HEK293 (cell line): ENCODE results near the gene ACCSL.

Source experiments
- CTCF ChIA-PET: fragments of 350-600 bp; formaldehyde crosslinking; extraction: SDS; loops from one replicate; lab custom pipeline; 2021; ENCODE audit warnings: antibody characterized with exemption; lab: Yijun Ruan, JAX
- POLR2A ChIA-PET: fragments of 300-600 bp; formaldehyde crosslinking; extraction: SDS; loops from one replicate; lab custom pipeline; 2020; ENCODE audit warnings: antibody characterized with exemption, inconsistent platforms; lab: Yijun Ruan, JAX
- H3K27ac ChIP-seq: fragments of 200-500 bp; sonication (Bioruptor generic); 2 replicates; pipeline ENCODE4 v1.5.1; 2014; ENCODE audit warnings: low read depth, low read length, control low read depth, inconsistent platforms; ENCODE audit errors: extremely low read depth
- H3K36me3 ChIP-seq, 2 experiments: fragments of 200-500 bp in 1 of 2; sonication (Bioruptor generic) in 1 of 2; 1 replicate in 1 of 2; 2 replicates in 1 of 2; pipeline ENCODE4 v1.5.1; 2014 to 2017; ENCODE audit warnings: inconsistent platforms in 2 of 2, low read length in 2 of 2; ENCODE audit not compliant: control insufficient read depth in 2 of 2, insufficient read depth in 1 of 2
- H3K4me1 ChIP-seq: fragments of 200-500 bp; sonication (Bioruptor generic); 2 replicates; pipeline ENCODE4 v1.5.1; 2014; ENCODE audit warnings: mild to moderate bottlenecking, low read length, inconsistent platforms; ENCODE audit not compliant: control insufficient read depth, insufficient read depth
- H3K4me3 ChIP-seq: 2 replicates; pipeline ENCODE4 v1.5.1; 2011; ENCODE audit warnings: low read depth, mild to moderate bottlenecking, control low read depth, low read length, moderate library complexity
- H3K9me3 ChIP-seq: fragments of 200-500 bp; sonication (Bioruptor generic); 2 replicates; pipeline ENCODE4 v1.5.1; 2014; ENCODE audit warnings: low read depth, low read length, inconsistent platforms; ENCODE audit not compliant: control insufficient read depth, insufficient read depth
- GLIS2 ChIP-seq: fragments of 450-650 bp; formaldehyde crosslinking; IDR thresholded peaks from 2 replicates; pipeline ENCODE4 v1.5.1; 2016; ENCODE audit warnings: missing biosample characterization, missing genetic modification characterization
- KLF16 ChIP-seq: fragments of 450-650 bp; formaldehyde crosslinking; IDR thresholded peaks from 2 replicates; pipeline ENCODE4 v1.5.1; 2017; ENCODE audit warnings: missing biosample characterization, missing genetic modification characterization
- KLF7 ChIP-seq: fragments of 450-650 bp; formaldehyde crosslinking; IDR thresholded peaks from 2 replicates; pipeline ENCODE4 v1.5.1; 2016; ENCODE audit warnings: missing biosample characterization, missing genetic modification characterization, borderline replicate concordance
- PATZ1 ChIP-seq: fragments of 450-650 bp; formaldehyde crosslinking; IDR thresholded peaks from 2 replicates; pipeline ENCODE4 v1.5.1; 2016; ENCODE audit warnings: missing biosample characterization, missing genetic modification characterization
- PRDM4 ChIP-seq: fragments of 450-650 bp; formaldehyde crosslinking; IDR thresholded peaks from 2 replicates; pipeline ENCODE4 v1.5.1; 2017; ENCODE audit warnings: missing biosample characterization, missing genetic modification characterization
- SETDB1 ChIP-seq: IDR thresholded peaks from one replicate; pipeline ENCODE4 v1.6.1; 2017; ENCODE audit warnings: mild to moderate bottlenecking, low read length, moderate library complexity, mixed read lengths; ENCODE audit not compliant: insufficient read length
- TRIM28 ChIP-seq: IDR thresholded peaks from 2 replicates; pipeline ENCODE4 v1.6.1; 2011; ENCODE audit warnings: low read length, control low read depth, borderline replicate concordance
- TSHZ1 ChIP-seq: fragments of 450-650 bp; formaldehyde crosslinking; IDR thresholded peaks from 2 replicates; pipeline ENCODE4 v1.5.1; 2016; ENCODE audit warnings: missing biosample characterization, missing genetic modification characterization, borderline replicate concordance
- ZBTB7A ChIP-seq: fragments of 450-650 bp; formaldehyde crosslinking; IDR thresholded peaks from 2 replicates; pipeline ENCODE4 v1.5.1; 2016; ENCODE audit warnings: low read depth, missing biosample characterization, missing genetic modification characterization
- ZBTB8A ChIP-seq: fragments of 450-650 bp; formaldehyde crosslinking; IDR thresholded peaks from 2 replicates; pipeline ENCODE4 v1.5.1; 2016; ENCODE audit warnings: missing biosample characterization, missing genetic modification characterization
- ZNF114 ChIP-seq: fragments of 450-650 bp; formaldehyde crosslinking; IDR thresholded peaks from 2 replicates; pipeline ENCODE4 v1.5.0; 2017; ENCODE audit warnings: missing biosample characterization, missing genetic modification characterization
- ZNF133 ChIP-seq: fragments of 450-650 bp; formaldehyde crosslinking; IDR thresholded peaks from 2 replicates; pipeline ENCODE4 v1.5.1; 2016; ENCODE audit warnings: missing biosample characterization, missing genetic modification characterization
- ZNF175 ChIP-seq: fragments of 450-650 bp; formaldehyde crosslinking; IDR thresholded peaks from 2 replicates; pipeline ENCODE4 v1.5.1; 2016; ENCODE audit warnings: missing biosample characterization, missing genetic modification characterization
- ZNF214 ChIP-seq: fragments of 450-650 bp; formaldehyde crosslinking; IDR thresholded peaks from 2 replicates; pipeline ENCODE4 v1.5.1; 2017; ENCODE audit warnings: missing biosample characterization, mild to moderate bottlenecking, missing genetic modification characterization, borderline replicate concordance
- ZNF266 ChIP-seq: fragments of 450-650 bp; formaldehyde crosslinking; IDR thresholded peaks from 2 replicates; pipeline ENCODE4 v1.5.1; 2016; ENCODE audit warnings: missing biosample characterization, missing genetic modification characterization, low read depth
- ZNF311 ChIP-seq: fragments of 450-650 bp; formaldehyde crosslinking; IDR thresholded peaks from 2 replicates; pipeline ENCODE4 v1.5.1; 2017; ENCODE audit warnings: missing biosample characterization, missing genetic modification characterization, borderline replicate concordance
- ZNF324 ChIP-seq: fragments of 450-650 bp; formaldehyde crosslinking; IDR thresholded peaks from 2 replicates; pipeline ENCODE4 v1.5.1; 2016; ENCODE audit warnings: missing biosample characterization, missing genetic modification characterization
- ZNF391 ChIP-seq: fragments of 450-650 bp; formaldehyde crosslinking; IDR thresholded peaks from 2 replicates; pipeline ENCODE4 v1.5.1; 2016; ENCODE audit warnings: low read depth, missing biosample characterization, missing genetic modification characterization, borderline replicate concordance
- ZNF394 ChIP-seq: fragments of 450-650 bp; formaldehyde crosslinking; IDR thresholded peaks from 2 replicates; pipeline ENCODE4 v1.5.1; 2016; ENCODE audit warnings: missing biosample characterization, missing genetic modification characterization, mild to moderate bottlenecking, moderate library complexity, borderline replicate concordance
- ZNF510 ChIP-seq: fragments of 450-650 bp; formaldehyde crosslinking; IDR thresholded peaks from 2 replicates; pipeline ENCODE4 v1.5.1; 2018; ENCODE audit warnings: mild to moderate bottlenecking, missing genetic modification characterization, missing biosample characterization; ENCODE audit not compliant: insufficient replicate concordance
- ZNF600 ChIP-seq: fragments of 450-650 bp; formaldehyde crosslinking; IDR thresholded peaks from 2 replicates; pipeline ENCODE4 v1.5.1; 2016; ENCODE audit warnings: missing biosample characterization, missing genetic modification characterization
- ZNF621 ChIP-seq: fragments of 450-650 bp; formaldehyde crosslinking; IDR thresholded peaks from 2 replicates; pipeline ENCODE4 v1.5.1; 2017; ENCODE audit warnings: missing biosample characterization, missing genetic modification characterization
- ZNF629 ChIP-seq: fragments of 450-650 bp; formaldehyde crosslinking; IDR thresholded peaks from 2 replicates; pipeline ENCODE4 v1.5.1; 2017; ENCODE audit warnings: missing biosample characterization, missing genetic modification characterization
- ZNF670 ChIP-seq: fragments of 450-650 bp; formaldehyde crosslinking; IDR thresholded peaks from 2 replicates; pipeline ENCODE4 v1.5.1; 2016; ENCODE audit warnings: missing biosample characterization, missing genetic modification characterization, low read depth
- ZNF707 ChIP-seq: fragments of 450-650 bp; formaldehyde crosslinking; IDR thresholded peaks from 2 replicates; pipeline ENCODE4 v1.5.1; 2016; ENCODE audit warnings: missing biosample characterization, missing genetic modification characterization

The ACCSL gene

GRCh38 chr11:44071157-44071556 is 23.4 kb downstream of the ACCSL start (continued):
- TF ChIP-seq ZNF175 (tag by site-specific recombination) (no peak), TRIM28 (no peak), ZNF266 (tag by site-specific recombination) (no peak), KLF7 (no peak), ZBTB7A (no peak), ZNF133 (no peak), ZNF214 (tag by site-specific recombination) (no peak), ZNF670 (tag by site-specific recombination) (no peak), KLF16 (tag by site-specific recombination) (no peak)
- TF ChIP-seq, all 188 proteins: peak for 0

GRCh38 chr11:44072757-44073658 is 25.2 kb downstream of the ACCSL start:
- peaks cover 0 to 3% of the 10 kb centered on the region in 2 experiments; a peak in 1 of 3 replicates for H3K36me3 ChIP-seq
- no peak for TF ChIP-seq ZNF510
- TF ChIP-seq PRDM4 (tag by site-specific recombination): peak; percentile 73
- TF ChIP-seq, all 188 proteins: peak for 1
- Histone ChIP-seq H3K4me3 (no peak overlapping the region), H3K9me3 (no peaks in the 10 kb centered on the region), H3K27ac (no peak overlapping the region), H3K4me1 (no peaks in the 10 kb centered on the region)
- ChIA-PET CTCF (interaction anchor here (1.6 kb wide), 1 partner anchor 21 kb away, joined by 4 read pairs; no protein-coding TSS in a partner anchor), POLR2A (no interaction called here)

GRCh38 chr11:44078794-44079193 is 31.0 kb downstream of the ACCSL start:
- Histone ChIP-seq H3K4me1 (no peaks in the 10 kb centered on the region), H3K36me3 (peaks cover 0 to 3% of the 10 kb centered on the region in 2 experiments; a peak in 1 of 3 replicates), H3K9me3 (no peaks in the 10 kb centered on the region), H3K4me3 (no peak overlapping the region), H3K27ac (no peak overlapping the region)
- CTCF ChIA-PET: interaction anchor here (8.4 kb wide), 1 partner anchor 15 kb away, joined by 64 read pairs; the partner anchor contains the start of gene EXT2
- POLR2A ChIA-PET: no interaction called here
- no peak for TF ChIP-seq ZNF621 (tag by site-specific recombination)
- TF ChIP-seq ZBTB8A (tag by site-specific recombination): no peak
- no peak for TF ChIP-seq ZNF391
- no peak for TF ChIP-seq PATZ1 (tag by site-specific recombination)
- no peak for TF ChIP-seq TSHZ1 (tag by site-specific recombination)
- TF ChIP-seq ZNF324: no peak
- TF ChIP-seq ZNF629 (tag by site-specific recombination): no peak
- TF ChIP-seq GLIS2 (tag by site-specific recombination): no peak
- TF ChIP-seq ZNF311 (tag by site-specific recombination): no peak
- TF ChIP-seq ZNF114 (tag by site-specific recombination): no peak
- TF ChIP-seq ZNF394 (tag by site-specific recombination): no peak
- no peak for TF ChIP-seq SETDB1
- TF ChIP-seq ZNF707: no peak
- TF ChIP-seq ZNF600: no peak
